ENCODE measurements around the gene ETV6. TPM values are rescaled to one million over a fixed set of nuclear protein-coding genes. Genes with fewer than 3 reads are reported as not detected.

The ETV6 gene
- total RNA-seq, 1 donor from 2014 or later, result 18.4 TPM

- intact Hi-C loops (cut with DNase I), result no loop called here
- no peak for DNase-seq (ENCODE audit: low spot score)
Observed at GRCh38 chr12:11801643-11802042, 152.2 kb downstream of the ETV6 start.

GRCh38 chr12:11804130-11804529 lies 154.7 kb downstream of the ETV6 start:
- intact Hi-C loops (cut with DNase I), result no loop called here

GRCh38 chr12:11805043-11805442 lies 155.6 kb downstream of the ETV6 start:
- DNase-seq (ENCODE audit: low spot score), result no peak
- intact Hi-C loops (cut with DNase I), result no loop called here

More at GRCh38 chr12:11804130-11804529, 154.7 kb downstream of the ETV6 start:
- DNase-seq (ENCODE audit: low spot score), result no peak

- intact Hi-C loops (cut with DNase I), result no loop called here
- no peak for DNase-seq (ENCODE audit: low spot score)
Observed at GRCh38 chr12:11805680-11806079, 156.2 kb downstream of the ETV6 start.

GRCh38 chr12:11807458-11807857 lies 158.0 kb downstream of the ETV6 start:
- DNase-seq (ENCODE audit: low spot score), result no peak
- intact Hi-C loops (cut with DNase I), result no loop called here

- intact Hi-C loops (cut with DNase I), result no loop called here
- DNase-seq (ENCODE audit: low spot score), result no peak
Observed at GRCh38 chr12:11808931-11809330, 159.5 kb downstream of the ETV6 start.

GRCh38 chr12:11810206-11810545 lies 160.7 kb downstream of the ETV6 start:
- DNase-seq (ENCODE audit: low spot score), result no peak
- intact Hi-C loops (cut with DNase I), result loop anchor here (5.0 kb wide), 1 partner anchor 158 kb away; no protein-coding TSS in a partner anchor

- intact Hi-C loops (cut with DNase I), result loop anchor here (5.0 kb wide), 1 partner anchor 159 kb away; no protein-coding TSS in a partner anchor
- DNase-seq (ENCODE audit: low spot score), result no peak
Observed at GRCh38 chr12:11811008-11811407, 161.5 kb downstream of the ETV6 start.

- no peak for DNase-seq (ENCODE audit: low spot score)
- intact Hi-C loops (cut with DNase I), result loop anchor here (5.0 kb wide), 1 partner anchor 160 kb away; no protein-coding TSS in a partner anchor
Observed at GRCh38 chr12:11812241-11812585, 162.7 kb downstream of the ETV6 start.

GRCh38 chr12:11812586-11813437 lies 163.3 kb downstream of the ETV6 start:
- intact Hi-C loops (cut with DNase I), result loop anchor here (5.0 kb wide), 1 partner anchor 161 kb away; no protein-coding TSS in a partner anchor

GRCh38 chr12:11813438-11813813 lies 164.0 kb downstream of the ETV6 start:
- no peak for DNase-seq (ENCODE audit: low spot score)
- intact Hi-C loops (cut with DNase I), result loop anchor here (5.0 kb wide), 1 partner anchor 161 kb away; no protein-coding TSS in a partner anchor

More at GRCh38 chr12:11812586-11813437, 163.3 kb downstream of the ETV6 start:
- no peak for DNase-seq (ENCODE audit: low spot score)

GRCh38 chr12:11814374-11814773 lies 164.9 kb downstream of the ETV6 start:
- DNase-seq (ENCODE audit: low spot score), result no peak
- intact Hi-C loops (cut with DNase I), result loop anchor here (5.0 kb wide), 1 partner anchor 162 kb away; no protein-coding TSS in a partner anchor

- no peak for DNase-seq (ENCODE audit: low spot score)
- intact Hi-C loops (cut with DNase I), result no loop called here
Observed at GRCh38 chr12:11815397-11815796, 165.9 kb downstream of the ETV6 start.

GRCh38 chr12:11819643-11820042 lies 170.2 kb downstream of the ETV6 start:
- DNase-seq (ENCODE audit: low spot score), result no peak
- intact Hi-C loops (cut with DNase I), result no loop called here

- intact Hi-C loops (cut with DNase I), result no loop called here
- no peak for DNase-seq (ENCODE audit: low spot score)
Observed at GRCh38 chr12:11820476-11820875, 171.0 kb downstream of the ETV6 start.

GRCh38 chr12:11821386-11822080 lies 172.1 kb downstream of the ETV6 start:
- no peak for DNase-seq (ENCODE audit: low spot score)
- intact Hi-C loops (cut with DNase I), result no loop called here

- intact Hi-C loops (cut with DNase I), result no loop called here
- DNase-seq (ENCODE audit: low spot score), result no peak
Observed at GRCh38 chr12:11822081-11822834, 172.8 kb downstream of the ETV6 start.

GRCh38 chr12:11823043-11823442 lies 173.6 kb downstream of the ETV6 start:
- no peak for DNase-seq (ENCODE audit: low spot score)
- intact Hi-C loops (cut with DNase I), result no loop called here

GRCh38 chr12:11823593-11823992 lies 174.1 kb downstream of the ETV6 start:
- no peak for DNase-seq (ENCODE audit: low spot score)
- intact Hi-C loops (cut with DNase I), result no loop called here

- DNase-seq (ENCODE audit: low spot score), result no peak
- intact Hi-C loops (cut with DNase I), result no loop called here
Observed at GRCh38 chr12:11824069-11824468, 174.6 kb downstream of the ETV6 start.
